HepG2 (cell line): ENCODE data around the gene ATP13A3. TPM values are rescaled to one million over a fixed set of nuclear protein-coding genes. Genes with fewer than 3 reads are reported as not detected.
"Not testable (repeated sequence)": the region's sequence is repeated elsewhere in the genome, so short reads cannot be mapped to it uniquely, and the experiment has no call there.

ENCODE experiments used
- ATAC-seq: fragments of 200-7000 bp; cut with Tn5 transposase; 3 replicates; pipeline ENCODE4 v1.9.1; 2020; ENCODE audit warnings: mild to moderate bottlenecking, moderate library complexity
- BruUV-seq: library from RNA; stranded (reverse); fragments of 400-500 nt; replicated peaks from 2 replicates; lab custom pipeline; 2021; lab: Mats Ljungman, UMichigan
- CTCF ChIA-PET: fragments of 300-600 bp; formaldehyde crosslinking; extraction: SDS; loops from one replicate; lab custom pipeline; 2021; ENCODE audit warnings: low total read pairs, inconsistent platforms, low intra/inter-chr PET ratio; lab: Yijun Ruan, JAX
- POLR2A ChIA-PET: fragments of 350-600 bp; sonication (Branson Sonifier 250); formaldehyde crosslinking; loops from one replicate; lab custom pipeline; 2020; ENCODE audit warnings: antibody characterized with exemption, inconsistent platforms; lab: Yijun Ruan, JAX
- DNase-seq: peaks from one replicate; pipeline ENCODE4 v3.0.0-alpha.2; 2015; ENCODE audit warnings: low spot score
- FAIRE-seq: peaks from 3 replicates; lab custom pipeline; 2011; peaks lifted over from hg19 to GRCh38; lab: Jason Lieb, UNC
- H2AFZ ChIP-seq: one replicate; pipeline ENCODE4 v1.6.1; 2011; ENCODE audit warnings: low read length, inconsistent platforms
- H3K27ac ChIP-seq: fragments of 300-600 bp; 3 replicates; pipeline ENCODE4 v1.8.0; 2011; ENCODE audit warnings: mixed run types, mild to moderate bottlenecking, mixed read lengths, low read length, inconsistent platforms; ENCODE audit not compliant: insufficient read depth; ENCODE audit errors: extremely low read length
- H3K27me3 ChIP-seq, 2 experiments: fragments of 200-600 bp in 1 of 2; 2 replicates in 1 of 2; 3 replicates in 1 of 2; pipeline versions ENCODE4 v1.6.0 to v1.8.0; 2011; ENCODE audit warnings: low read length in 2 of 2, mild to moderate bottlenecking in 2 of 2, moderate library complexity in 2 of 2, inconsistent platforms in 1 of 2; ENCODE audit not compliant: insufficient read depth in 2 of 2, control insufficient read depth in 1 of 2
- H3K36me3 ChIP-seq, 2 experiments: fragments of 200-600 bp in 1 of 2; replicated peaks in 1 of 2; 2 replicates in 1 of 2; 3 replicates in 1 of 2; pipeline versions ENCODE4 v1.5.1 to v1.8.0; 2011; ENCODE audit warnings: low read length in 2 of 2, inconsistent platforms in 1 of 2; ENCODE audit not compliant: insufficient read depth in 2 of 2, control insufficient read depth in 1 of 2
- H3K4me1 ChIP-seq: 2 replicates; pipeline ENCODE4 v1.5.1; 2012; ENCODE audit warnings: low read length, inconsistent platforms; ENCODE audit not compliant: insufficient read depth
- H3K4me2 ChIP-seq: 2 replicates; pipeline ENCODE4 v1.6.0; 2011; ENCODE audit warnings: low read depth, low read length, inconsistent platforms
- H3K4me3 ChIP-seq, 3 experiments: fragments of 200-600 bp in 1 of 3; sonication (generic), shearing (Covaris generic) in 1 of 3; replicated peaks in 1 of 3; 2 replicates each; pipeline ENCODE4 v1.5.1; 2011 to 2016; ENCODE audit warnings: low read length in 3 of 3, inconsistent platforms in 2 of 3, low read depth in 2 of 3, mild to moderate bottlenecking in 2 of 3, control low read depth in 1 of 3, mixed read lengths in 1 of 3; ENCODE audit not compliant: insufficient read depth in 1 of 3
- H3K79me2 ChIP-seq: one replicate; pipeline ENCODE4 v1.6.1; 2011; ENCODE audit warnings: low read length, inconsistent platforms; ENCODE audit not compliant: insufficient read depth
- H3K9ac ChIP-seq: 2 replicates; pipeline ENCODE4 v1.6.0; 2011; ENCODE audit warnings: mild to moderate bottlenecking, low read depth, low read length, inconsistent platforms; ENCODE audit not compliant: insufficient read depth
- H3K9me3 ChIP-seq: 2 replicates; pipeline ENCODE4 v1.5.1; 2012; ENCODE audit warnings: mild to moderate bottlenecking, low read length
- H4K20me1 ChIP-seq: 2 replicates; pipeline ENCODE4 v1.6.0; 2011; ENCODE audit warnings: inconsistent platforms, mild to moderate bottlenecking, low read length, moderate library complexity; ENCODE audit not compliant: insufficient read depth
- HCFC1 ChIP-seq: fragments of 150-350 bp; IDR thresholded peaks from 2 replicates; pipeline ENCODE4 v1.6.1; 2014; ENCODE audit warnings: low read depth, low read length
- HMG20A ChIP-seq: IDR thresholded peaks from 2 replicates; pipeline ENCODE4 v1.6.1; 2016; ENCODE audit warnings: borderline replicate concordance
- MIXL1 ChIP-seq: IDR thresholded peaks from 2 replicates; pipeline ENCODE4 v1.6.1; 2016
- PLSCR1 ChIP-seq: sonication (generic); formaldehyde crosslinking; IDR thresholded peaks from 2 replicates; pipeline ENCODE4 v1.5.0; 2020; ENCODE audit warnings: missing genetic modification reagents, mild to moderate bottlenecking, borderline replicate concordance
- RBFOX2 ChIP-seq: fragments of 200-400 bp; formaldehyde crosslinking; IDR thresholded peaks from 2 replicates; pipeline ENCODE4 v1.6.1; 2017; ENCODE audit warnings: low read depth, mild to moderate bottlenecking, low read length
- RNF2 ChIP-seq: fragments of 450-650 bp; conservative IDR thresholded peaks from 2 replicates; pipeline ENCODE4 v1.6.1; 2016; ENCODE audit warnings: low read depth
- SPEN ChIP-seq: sonication (generic); formaldehyde crosslinking; IDR thresholded peaks from 2 replicates; pipeline ENCODE4 v1.5.1; 2020; ENCODE audit warnings: low read depth, mild to moderate bottlenecking, missing genetic modification reagents
- ZBTB42 ChIP-seq: sonication (generic); formaldehyde crosslinking; IDR thresholded peaks from 2 replicates; pipeline ENCODE4 v1.5.0; 2020; ENCODE audit warnings: mild to moderate bottlenecking, missing genetic modification reagents
- ZNF24 ChIP-seq: fragments of 450-650 bp; IDR thresholded peaks from 2 replicates; pipeline ENCODE4 v1.6.1; 2017; ENCODE audit warnings: antibody characterized with exemption, mild to moderate bottlenecking
- ZNF710 ChIP-seq: sonication (generic); formaldehyde crosslinking; IDR thresholded peaks from 2 replicates; pipeline ENCODE4 v1.5.0; 2020; ENCODE audit warnings: mild to moderate bottlenecking, missing genetic modification reagents, borderline replicate concordance
- WGBS: methylation state at CpG from one replicate; pipeline ENCODE4 v1.1.6; 2017; ENCODE audit warnings: low lambda C conversion rate; 5-methylcytosine and 5-hydroxymethylcytosine counted together
- in situ Hi-C: cut with HindIII; loops from 2 replicates; pipeline ENCODE4 v1.10.0; 2017; ENCODE audit warnings: low pct_unique_long_range_greater_than_20kb; ENCODE audit not compliant: extremely low pct_ligation_motif_present
- intact Hi-C: fragments of 100-400 bp; cut with micrococcal nuclease; formaldehyde crosslinking; loops from one replicate; pipeline ENCODE4 v1.10.0; 2022; ENCODE audit not compliant: unreplicated experiment
- polyA plus RNA-seq, 8 experiments: library from polyadenylated mRNA; depleted of rRNA in 3 of 8; stranded (reverse) in 7 of 8; unstranded in 1 of 8; fragments of >200 nt; fragmentation: Illumina TruSeq in 4 of 8; extraction: Trizol in 4 of 8; gene quantifications; 2 replicates each; pipeline versions ENCODE4 v1.2.1 to v1.2.3, GENCODE V29; 2011 to 2016; ENCODE audit warnings: low read depth in 4 of 8, missing spikeins in 1 of 8, mixed read lengths in 1 of 8; ENCODE audit not compliant: insufficient read depth in 1 of 8
- total RNA-seq, 5 experiments: library from RNA; depleted of rRNA; stranded (reverse); fragments of >200 nt; fragmentation: Illumina TruSeq; extraction: Trizol; gene quantifications; 2 replicates each; pipeline ENCODE4 v1.2.3, GENCODE V29; 2016; ENCODE audit warnings: low read depth in 1 of 5

ATP13A3 gene
- total and polyA plus RNA-seq, 2 of the 13 experiments (the other 11 are each of a cell fraction or from before 2014, with no cell fraction given) = 44.9 to 80.8 TPM

- TF ChIP-seq PLSCR1 (CRISPR knock-in tag) = no peak
- no peak for TF ChIP-seq MIXL1 (CRISPR knock-in tag)
- TF ChIP-seq ZNF24 = no peak
- TF ChIP-seq RNF2 = no peak
- TF ChIP-seq ZBTB42 (CRISPR knock-in tag) = no peak
These were observed 2.2 kb downstream of the ATP13A3 start (continued) for GRCh38 chr3:194484614-194485013.

- H3K4me3 ChIP-seq = no peak overlapping the region
- FAIRE-seq (no peak), DNase-seq (no peak), ATAC-seq (no peak)
- H4K20me1 ChIP-seq = peaks cover 22% of the 10 kb centered on the region
- no peak overlapping the region for H2AFZ ChIP-seq
- 81% methylated on average over 1 of the region's 1 CpG for WGBS
- no peaks in the 10 kb centered on the region; a peak in 1 of 5 replicates for H3K27me3 ChIP-seq
- H3K36me3 ChIP-seq = peaks cover 0 to 2% of the 10 kb centered on the region in 2 experiments; a peak in 3 of 5 replicates
- no peaks in the 10 kb centered on the region for H3K9me3 ChIP-seq
- H3K79me2 ChIP-seq = peaks cover 73% of the 10 kb centered on the region
- intact Hi-C loops = no loop called here
- no peak for TF ChIP-seq HCFC1
- TF ChIP-seq HMG20A (CRISPR knock-in tag) = no peak
- no peak for TF ChIP-seq SPEN
- 0 out of 2 replicates have a peak, but pooled peaks have one; percentile 17 for TF ChIP-seq RBFOX2
- no peak for TF ChIP-seq ZNF710 (CRISPR knock-in tag)
- peaks cover 81% of the 10 kb centered on the region for H3K4me1 ChIP-seq
- H3K9ac ChIP-seq = no peak overlapping the region
- in situ Hi-C loops = no loop called here
- H3K27ac ChIP-seq = no peak overlapping the region
- H3K4me2 ChIP-seq = peak overlapping the region; percentile 4
- BruUV-seq = no TSS peak
- ChIA-PET CTCF (no interaction called here), POLR2A (no interaction called here)
These were observed 3.0 kb downstream of the ATP13A3 start for GRCh38 chr3:194483850-194484249.

GRCh38 chr3:194482830-194483229, 4.0 kb downstream of the ATP13A3 start:
- 92% methylated on average over 13 of the region's 13 CpGs for WGBS
- DNase-seq, H3K9me3 ChIP-seq, H3K27me3 ChIP-seq, in situ Hi-C loops, BruUV-seq, intact Hi-C loops, H3K4me2 ChIP-seq, H3K27ac ChIP-seq, ATAC-seq, CTCF ChIA-PET, H3K9ac ChIP-seq, FAIRE-seq, H2AFZ ChIP-seq, H3K4me3 ChIP-seq: not testable (repeated sequence)
- peaks cover 83% of the 10 kb centered on the region for H3K79me2 ChIP-seq
- POLR2A ChIA-PET = interaction anchor here (0.6 kb wide), 1 partner anchor 343 kb away, joined by 3 read pairs; no protein-coding TSS in a partner anchor
- peaks cover 81% of the 10 kb centered on the region for H3K4me1 ChIP-seq
- H3K36me3 ChIP-seq = peaks cover 2 to 12% of the 10 kb centered on the region in 2 experiments; a peak in 3 of 5 replicates
- peaks cover 28% of the 10 kb centered on the region for H4K20me1 ChIP-seq
